HFF-Myc (cell line): Measurements from ENCODE around the gene EPAS1.

Source experiments
- DNase-seq: peaks from one replicate; pipeline ENCODE4 v3.0.0-alpha.2; 2011; ENCODE audit warnings: low read depth; ENCODE audit errors: extremely low read depth
- H3K4me3 ChIP-seq: replicated peaks from 2 replicates; pipeline ENCODE4 v1.5.1; 2011; ENCODE audit warnings: low read depth, mild to moderate bottlenecking, control low read depth, low read length
- CTCF ChIP-seq: IDR thresholded peaks from 2 replicates; pipeline ENCODE4 v1.5.1; 2012; ENCODE audit warnings: mild to moderate bottlenecking, low read depth, low read length, control low read depth; ENCODE audit errors: missing control alignments

EPAS1 gene

GRCh38 chr2:46263347-46263746 lies 33.9 kb upstream of the EPAS1 start:
- TF ChIP-seq CTCF: no peak
- DNase-seq: no peak
- H3K4me3 ChIP-seq: no peak overlapping the region

- no peak for TF ChIP-seq CTCF
- H3K4me3 ChIP-seq: no peak overlapping the region
- DNase-seq: no peak
Measured at GRCh38 chr2:46264447-46264846, 32.8 kb upstream of the EPAS1 start.

- no peak for DNase-seq
- no peak overlapping the region for H3K4me3 ChIP-seq
- no peak for TF ChIP-seq CTCF
Measured at GRCh38 chr2:46266134-46266533, 31.1 kb upstream of the EPAS1 start.

GRCh38 chr2:46267616-46268015 lies 29.6 kb upstream of the EPAS1 start:
- no peak for DNase-seq
- TF ChIP-seq CTCF: no peak
- no peak overlapping the region for H3K4me3 ChIP-seq

- no peak for TF ChIP-seq CTCF
- DNase-seq: no peak
- no peak overlapping the region for H3K4me3 ChIP-seq
Measured at GRCh38 chr2:46268196-46268595, 29.0 kb upstream of the EPAS1 start.

- H3K4me3 ChIP-seq: no peak overlapping the region
- DNase-seq: no peak
- no peak for TF ChIP-seq CTCF
Measured at GRCh38 chr2:46269001-46269400, 28.2 kb upstream of the EPAS1 start.

- DNase-seq: no peak
- no peak overlapping the region for H3K4me3 ChIP-seq
Measured at GRCh38 chr2:46269544-46270273, 27.5 kb upstream of the EPAS1 start.

More at GRCh38 chr2:46269544-46270273, 27.5 kb upstream of the EPAS1 start:
- TF ChIP-seq CTCF: no peak
